ENCODE results near the gene PRKCE. TPM values are rescaled to one million over a fixed set of nuclear protein-coding genes. Genes with fewer than 3 reads are reported as not detected.
A peak's percentile ranks its signal among the peaks of the same experiment; 100 is the strongest.

The PRKCE gene
- total and polyA plus RNA-seq, 2 donors (not counting 1 experiment from before 2014, with no cell fraction given) = 14.1 to 19.0 TPM

DNA sequence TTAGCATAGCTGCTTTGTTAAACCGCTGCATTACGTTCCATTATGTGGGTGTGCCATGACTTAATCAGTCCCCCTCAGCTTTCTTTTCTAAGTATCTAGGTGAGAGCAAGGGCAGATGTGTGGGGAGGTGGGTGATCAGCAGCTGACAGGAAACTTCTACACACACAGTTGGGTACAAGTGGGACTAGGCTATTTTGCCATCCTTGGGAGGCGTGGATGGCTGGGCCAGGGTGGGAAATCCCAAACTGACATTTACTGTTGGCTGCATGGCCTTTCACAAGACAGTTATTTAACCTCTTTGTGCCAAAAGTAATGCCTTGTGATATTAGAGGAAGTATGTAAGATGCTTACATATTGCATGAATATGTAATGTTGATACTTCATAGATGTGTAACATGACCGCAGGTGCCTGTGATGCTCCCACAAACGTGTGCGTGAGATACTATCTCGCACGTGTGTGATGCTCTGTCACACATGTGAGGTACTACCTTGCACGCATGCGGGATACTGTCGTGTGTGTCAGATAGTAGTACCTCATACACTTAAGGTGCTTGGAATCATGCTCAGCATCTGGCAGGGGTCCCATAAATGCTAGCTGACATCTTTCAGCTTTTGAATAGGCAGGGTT is 314.5 kb downstream of the PRKCE start:
- Histone ChIP-seq H2AFZ (ENCODE audit: low read length) (no peak overlapping the region), H3K79me2 (ENCODE audit: control insufficient read depth, insufficient read depth, low read length) (no peaks in the 10 kb centered on the region), H3K36me3 (ENCODE audit: control insufficient read depth, insufficient read depth, low read length) (no peaks in the 10 kb centered on the region), H3K4me1 (ENCODE audit: control insufficient read depth, extremely low read depth, insufficient read depth, low read length) (peaks cover 29% of the 10 kb centered on the region), H3K27ac (ENCODE audit: insufficient read depth, low read length) (no peak overlapping the region), H3K9me3 (ENCODE audit: control insufficient read depth, insufficient read depth, low read depth, low read length) (no peaks in the 10 kb centered on the region), H3K4me3 (replicated peaks in 1 of 4; ENCODE audit: control extremely low read depth in 1 of 4, insufficient read depth in 1 of 4, low read depth in 3 of 4, low read length in 4 of 4) (no peak overlapping the region), H4K20me1 (ENCODE audit: control insufficient read depth, extremely low read depth, insufficient read depth, low read length) (no peaks in the 10 kb centered on the region), H3K27me3 (ENCODE audit: control insufficient read depth, insufficient read depth, low read length) (no peaks in the 10 kb centered on the region), H3K9ac (ENCODE audit: insufficient read depth, low read length) (no peak overlapping the region), H3K4me2 (ENCODE audit: extremely low read depth, insufficient read depth, low read length) (no peak overlapping the region)
- DNase-seq (ENCODE audit: low read depth in 2 of 2) = no peak
- TF ChIP-seq CTCF (conservative IDR thresholded peaks at IDR 0.05 in 1 of 2, IDR thresholded peaks at IDR 0.05 in 1 of 2; ENCODE audit: low read depth in 1 of 2, low read length in 2 of 2) = no peak

DNA sequence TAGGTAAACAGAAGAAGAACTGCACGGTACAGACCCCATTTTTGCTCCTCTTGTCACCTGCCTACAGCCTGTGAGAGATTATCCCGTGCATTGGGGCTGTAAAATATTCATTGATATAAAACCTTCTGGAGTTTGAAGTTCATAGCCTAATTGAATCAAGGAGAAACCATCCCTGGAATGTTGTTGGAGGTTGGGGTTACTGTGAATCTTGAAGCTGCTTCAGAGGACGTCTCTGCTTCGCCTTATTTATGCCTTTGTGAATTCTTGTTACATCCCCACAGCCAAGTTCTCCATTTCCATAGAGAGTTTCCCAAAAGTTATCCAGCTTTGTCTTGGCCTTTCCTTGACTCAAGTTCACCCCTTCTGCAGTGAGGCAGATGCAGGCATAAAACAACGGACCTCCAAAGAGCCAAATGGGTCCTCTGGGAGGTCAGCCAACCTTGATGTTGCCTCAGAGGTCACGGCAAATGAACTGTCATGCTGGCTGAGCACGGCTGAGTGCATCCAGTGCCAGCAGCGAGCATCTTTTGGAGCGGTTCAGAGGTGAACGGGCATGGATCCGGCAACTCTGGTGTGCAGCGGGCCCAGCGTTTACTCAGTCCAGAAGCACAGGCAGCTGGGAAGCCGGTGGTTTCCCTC is 317.6 kb downstream of the PRKCE start:
- Histone ChIP-seq H3K27ac (ENCODE audit: insufficient read depth, low read length) (peak overlapping the region; percentile 37), H3K36me3 (ENCODE audit: control insufficient read depth, insufficient read depth, low read length) (no peaks in the 10 kb centered on the region), H3K9ac (ENCODE audit: insufficient read depth, low read length) (no peak overlapping the region), H2AFZ (ENCODE audit: low read length) (peak overlapping the region; percentile 28), H4K20me1 (ENCODE audit: control insufficient read depth, extremely low read depth, insufficient read depth, low read length) (no peaks in the 10 kb centered on the region), H3K9me3 (ENCODE audit: control insufficient read depth, insufficient read depth, low read depth, low read length) (no peaks in the 10 kb centered on the region), H3K4me1 (ENCODE audit: control insufficient read depth, extremely low read depth, insufficient read depth, low read length) (peaks cover 13% of the 10 kb centered on the region), H3K4me2 (ENCODE audit: extremely low read depth, insufficient read depth, low read length) (peak overlapping the region; percentile 5), H3K4me3 (replicated peaks in 1 of 4; ENCODE audit: control extremely low read depth in 1 of 4, insufficient read depth in 1 of 4, low read depth in 3 of 4, low read length in 4 of 4) (no peak overlapping the region), H3K27me3 (ENCODE audit: control insufficient read depth, insufficient read depth, low read length) (no peaks in the 10 kb centered on the region), H3K79me2 (ENCODE audit: control insufficient read depth, insufficient read depth, low read length) (no peaks in the 10 kb centered on the region)
- TF ChIP-seq EZH2 (IDR thresholded peaks at IDR 0.05; ENCODE audit: low read length, missing control alignments) (no peak), CTCF (conservative IDR thresholded peaks at IDR 0.05 in 1 of 2, IDR thresholded peaks at IDR 0.05 in 1 of 2; ENCODE audit: low read depth in 1 of 2, low read length in 2 of 2) (no peak)
- peak; percentile 43 to 80 for DNase-seq (ENCODE audit: low read depth in 2 of 2)

- H3K79me2 ChIP-seq (ENCODE audit: control insufficient read depth, insufficient read depth, low read length) = no peaks in the 10 kb centered on the region
- H3K27me3 ChIP-seq (ENCODE audit: control insufficient read depth, insufficient read depth, low read length) = no peaks in the 10 kb centered on the region
- H3K36me3 ChIP-seq (ENCODE audit: control insufficient read depth, insufficient read depth, low read length) = no peaks in the 10 kb centered on the region
- H3K4me3 ChIP-seq (replicated peaks in 1 of 4; ENCODE audit: control extremely low read depth in 1 of 4, insufficient read depth in 1 of 4, low read depth in 3 of 4, low read length in 4 of 4) = no peak overlapping the region
- no peaks in the 10 kb centered on the region for H3K9me3 ChIP-seq (ENCODE audit: control insufficient read depth, insufficient read depth, low read depth, low read length)
- DNase-seq (ENCODE audit: low read depth in 2 of 2) = no peak
- no peaks in the 10 kb centered on the region for H4K20me1 ChIP-seq (ENCODE audit: control insufficient read depth, extremely low read depth, insufficient read depth, low read length)
- TF ChIP-seq EZH2 (IDR thresholded peaks at IDR 0.05; ENCODE audit: low read length, missing control alignments) (no peak), CTCF (conservative IDR thresholded peaks at IDR 0.05 in 1 of 2, IDR thresholded peaks at IDR 0.05 in 1 of 2; ENCODE audit: low read depth in 1 of 2, low read length in 2 of 2) (no peak)
- no peak overlapping the region for H3K9ac ChIP-seq (ENCODE audit: insufficient read depth, low read length)
- H2AFZ ChIP-seq (ENCODE audit: low read length) = no peak overlapping the region
- peaks cover 7% of the 10 kb centered on the region for H3K4me1 ChIP-seq (ENCODE audit: control insufficient read depth, extremely low read depth, insufficient read depth, low read length)
- no peak overlapping the region for H3K4me2 ChIP-seq (ENCODE audit: extremely low read depth, insufficient read depth, low read length)
- H3K27ac ChIP-seq (ENCODE audit: insufficient read depth, low read length) = no peak overlapping the region
Measured at GRCh38 chr2:45973426-45973825, 322.0 kb downstream of the PRKCE start.

Data from fibroblast of lung (primary cell).